ENCODE results near the gene UFSP2.

DNA sequence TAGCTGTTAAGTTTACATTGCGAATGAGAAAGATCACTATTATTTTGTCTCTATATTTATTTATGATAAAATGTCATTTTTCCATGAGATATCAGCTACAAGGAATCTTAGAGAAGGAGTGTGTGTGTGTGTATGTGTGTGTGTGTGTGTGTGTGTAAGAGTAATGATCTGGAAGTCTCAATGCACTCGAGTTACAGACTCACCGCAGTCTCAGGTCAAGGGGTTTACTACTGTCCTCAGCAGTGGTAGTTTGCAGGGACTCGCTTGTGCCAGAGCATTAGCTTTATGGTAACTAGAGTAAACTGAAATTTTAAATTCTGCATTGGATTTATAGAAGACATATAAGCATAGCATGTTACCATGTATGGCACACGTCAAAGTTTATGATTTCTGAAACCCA, 60.9 kb downstream of the UFSP2 start:
- TF ChIP-seq, protein P1, sequence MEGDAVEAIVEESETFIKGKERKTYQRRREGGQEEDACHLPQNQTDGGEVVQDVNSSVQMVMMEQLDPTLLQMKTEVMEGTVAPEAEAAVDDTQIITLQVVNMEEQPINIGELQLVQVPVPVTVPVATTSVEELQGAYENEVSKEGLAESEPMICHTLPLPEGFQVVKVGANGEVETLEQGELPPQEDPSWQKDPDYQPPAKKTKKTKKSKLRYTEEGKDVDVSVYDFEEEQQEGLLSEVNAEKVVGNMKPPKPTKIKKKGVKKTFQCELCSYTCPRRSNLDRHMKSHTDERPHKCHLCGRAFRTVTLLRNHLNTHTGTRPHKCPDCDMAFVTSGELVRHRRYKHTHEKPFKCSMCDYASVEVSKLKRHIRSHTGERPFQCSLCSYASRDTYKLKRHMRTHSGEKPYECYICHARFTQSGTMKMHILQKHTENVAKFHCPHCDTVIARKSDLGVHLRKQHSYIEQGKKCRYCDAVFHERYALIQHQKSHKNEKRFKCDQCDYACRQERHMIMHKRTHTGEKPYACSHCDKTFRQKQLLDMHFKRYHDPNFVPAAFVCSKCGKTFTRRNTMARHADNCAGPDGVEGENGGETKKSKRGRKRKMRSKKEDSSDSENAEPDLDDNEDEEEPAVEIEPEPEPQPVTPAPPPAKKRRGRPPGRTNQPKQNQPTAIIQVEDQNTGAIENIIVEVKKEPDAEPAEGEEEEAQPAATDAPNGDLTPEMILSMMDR (IDR thresholded peaks at IDR 0.05 in 4 of 5, conservative IDR thresholded peaks at IDR 0.05 in 1 of 5): no peak
- TF ChIP-seq POLR2A (IDR thresholded peaks at IDR 0.05): no peak

Data from gastrocnemius medialis (tissue), 4 donors.